Activated CD4-positive, alpha-beta T cell treated with anti-CD3 and anti-CD28 coated beads, Interleukin-2, amount 50 U/mL, for 24 hours (primary cell): ENCODE data around the gene ACE.

Source experiments
- DNase-seq, 2 donors: peaks; one replicate each; pipeline ENCODE4 v3.0.0-alpha.2; 2020; ENCODE audit warnings: low read depth in 1 of 2, low spot score in 1 of 2

Gene ACE

DNA sequence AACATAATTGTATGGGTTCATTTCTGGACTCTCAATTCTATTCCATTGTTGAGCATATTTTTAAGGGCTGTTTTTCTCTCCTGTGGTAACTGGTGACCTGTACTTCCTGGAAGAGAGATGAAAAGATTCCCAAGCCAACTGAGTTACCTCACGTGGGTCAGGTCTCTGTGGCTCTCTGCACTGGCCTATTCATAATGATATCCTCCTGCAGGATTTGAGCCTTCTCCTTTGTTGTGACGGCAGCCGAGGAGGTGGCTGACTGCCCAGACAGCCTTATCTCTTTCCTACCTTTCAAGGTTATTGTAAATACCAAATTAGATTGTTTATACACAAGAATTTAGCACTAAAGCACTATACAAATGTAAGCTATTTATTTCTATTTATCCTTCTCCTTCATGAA is 2.7 kb upstream of the ACE start:
- no peak for DNase-seq

- no peak for DNase-seq
These were observed 2.0 kb upstream of the ACE start for GRCh38 chr17:63474586-63475460.

DNA sequence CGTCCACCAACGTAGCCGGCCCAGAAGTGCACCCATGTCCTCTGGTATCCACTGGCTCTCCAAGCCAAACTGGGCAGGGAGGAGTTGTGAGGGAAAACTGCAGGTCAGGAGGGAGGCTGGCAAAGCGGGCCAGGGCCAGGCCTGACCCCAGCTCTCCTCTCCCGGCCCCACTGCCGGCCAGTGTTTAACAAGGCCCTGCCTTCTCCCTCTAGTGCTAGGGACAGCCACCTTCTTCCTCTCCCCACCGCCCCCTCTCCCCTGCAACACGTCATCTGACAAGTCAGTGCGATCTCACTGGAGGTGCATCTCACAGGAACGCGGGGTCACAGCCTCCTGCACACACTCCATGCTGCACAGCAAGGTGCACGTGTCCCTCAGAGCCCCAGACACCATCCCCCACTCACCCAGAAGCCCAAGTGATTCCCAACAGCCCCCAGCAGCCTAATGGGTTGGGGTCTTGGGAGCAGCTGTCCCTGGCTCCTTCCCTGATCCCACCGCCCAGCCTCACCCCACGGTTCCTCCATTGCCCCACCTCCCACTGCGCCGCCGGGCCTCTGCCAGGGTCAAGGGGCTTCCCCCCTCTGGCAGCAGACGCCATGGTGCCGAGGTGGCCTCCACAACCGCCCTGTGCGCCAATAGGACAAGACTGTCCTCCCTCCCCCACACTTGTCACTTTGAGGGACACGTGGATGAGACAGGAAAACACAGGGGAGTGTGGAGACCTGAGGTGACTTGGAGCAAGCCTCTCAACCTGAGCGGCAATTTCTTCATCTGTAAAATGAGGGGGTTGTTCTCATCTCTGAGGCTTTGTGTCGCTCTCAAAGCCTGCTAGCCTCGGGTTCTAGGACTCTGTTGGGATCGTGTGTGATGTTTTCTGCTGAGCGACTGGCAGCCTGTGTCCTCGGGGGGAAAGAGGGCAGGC is 1.1 kb upstream of the ACE start:
- no peak for DNase-seq

DNA sequence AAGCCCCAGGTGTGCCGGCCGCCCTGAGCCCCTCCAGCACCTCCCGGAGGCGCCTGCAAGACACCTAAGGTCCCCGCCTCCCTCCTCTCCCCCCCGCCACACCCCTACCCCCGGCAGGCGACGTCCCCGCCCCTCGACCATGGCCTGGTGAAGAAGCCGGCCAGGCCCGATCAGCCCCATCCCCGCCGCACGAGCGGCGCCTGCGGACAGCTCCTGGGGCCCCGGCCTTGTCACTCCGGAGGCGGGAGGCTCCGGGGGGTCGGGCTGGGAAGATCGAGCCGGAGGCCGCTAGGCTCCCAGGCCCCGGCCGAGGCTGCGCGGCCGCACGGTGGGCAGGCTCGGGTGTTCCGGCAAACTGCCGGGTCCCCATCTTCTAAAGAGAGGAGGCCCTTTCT is 405 bp upstream of the ACE start:
- no peak for DNase-seq

DNA sequence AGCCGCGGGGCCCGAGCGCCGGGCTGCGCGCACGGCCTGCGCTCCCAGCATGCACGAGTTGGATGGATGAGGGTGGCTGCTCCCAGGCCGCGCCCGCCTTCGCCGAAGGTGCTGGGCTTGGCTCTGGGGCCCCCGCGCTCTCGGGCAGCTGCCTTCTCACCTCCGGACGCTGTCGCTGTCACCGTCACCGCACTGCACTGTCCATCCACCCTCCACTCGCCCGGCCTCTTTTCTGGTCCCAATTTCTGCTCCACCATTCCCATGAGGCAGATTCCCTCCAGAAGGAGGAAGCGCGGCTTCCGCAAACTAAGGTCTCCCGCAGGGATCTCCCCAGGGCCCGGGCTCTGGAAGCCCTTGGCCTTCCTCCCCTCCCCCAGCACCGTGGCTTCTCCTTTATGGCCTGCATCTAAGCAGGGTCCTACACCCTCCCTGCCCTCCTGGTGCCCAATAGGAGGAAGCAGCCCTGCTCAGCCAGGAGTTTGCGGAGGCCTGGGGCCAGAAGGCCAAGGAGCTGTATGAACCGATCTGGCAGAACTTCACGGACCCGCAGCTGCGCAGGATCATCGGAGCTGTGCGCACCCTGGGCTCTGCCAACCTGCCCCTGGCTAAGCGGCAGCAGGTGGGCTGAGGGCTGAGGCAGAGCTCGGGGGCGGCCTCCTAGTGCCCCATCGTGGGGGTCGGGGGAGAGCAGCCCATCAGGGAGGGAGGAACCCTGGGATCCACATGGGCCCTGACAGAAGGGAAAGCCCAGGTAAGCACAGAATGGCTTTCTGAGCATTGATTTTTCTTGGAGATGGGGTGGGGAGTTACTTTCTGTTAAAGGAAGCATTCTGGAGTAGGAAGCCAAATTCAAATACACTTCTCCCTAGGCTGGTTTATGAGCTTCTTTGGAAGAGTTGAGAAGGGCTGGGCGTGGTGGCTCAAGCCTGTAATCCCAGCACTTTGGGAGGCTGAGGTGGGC is 899 bp downstream of the ACE start:
- no peak for DNase-seq

GRCh38 chr17:63478814-63479494 is 2.1 kb downstream of the ACE start:
- DNase-seq = peak; percentile 57 to 58

DNA sequence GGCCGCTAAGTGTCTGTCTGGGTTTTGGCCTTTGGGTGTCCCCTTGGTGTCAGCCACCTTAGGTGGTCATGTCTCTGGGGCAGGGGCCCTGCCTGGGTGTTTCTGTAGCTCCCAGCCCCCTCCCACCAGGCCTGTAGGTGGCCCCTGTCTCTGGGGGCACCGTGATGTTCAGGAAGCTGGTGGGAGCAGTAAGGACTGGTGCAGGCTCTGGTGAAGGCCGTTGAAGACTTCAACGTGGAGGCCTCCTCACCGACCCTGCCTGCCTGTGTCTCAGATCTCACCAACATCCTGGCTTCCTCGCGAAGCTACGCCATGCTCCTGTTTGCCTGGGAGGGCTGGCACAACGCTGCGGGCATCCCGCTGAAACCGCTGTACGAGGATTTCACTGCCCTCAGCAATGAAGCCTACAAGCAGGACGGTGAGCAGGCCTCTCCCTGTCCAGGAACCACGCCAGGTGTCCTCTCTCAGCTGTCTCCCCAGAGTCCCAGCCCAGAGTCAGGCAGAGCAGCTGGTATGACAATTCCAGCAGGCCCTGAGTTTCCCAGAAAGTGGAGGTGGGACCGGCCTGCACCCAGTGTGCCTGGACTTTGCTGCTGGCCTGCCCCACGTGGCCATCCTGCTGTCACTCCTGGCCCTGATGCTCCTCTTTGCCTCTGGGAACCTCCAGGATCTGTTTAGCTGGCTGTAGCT is 2.8 kb downstream of the ACE start:
- no peak for DNase-seq

DNA sequence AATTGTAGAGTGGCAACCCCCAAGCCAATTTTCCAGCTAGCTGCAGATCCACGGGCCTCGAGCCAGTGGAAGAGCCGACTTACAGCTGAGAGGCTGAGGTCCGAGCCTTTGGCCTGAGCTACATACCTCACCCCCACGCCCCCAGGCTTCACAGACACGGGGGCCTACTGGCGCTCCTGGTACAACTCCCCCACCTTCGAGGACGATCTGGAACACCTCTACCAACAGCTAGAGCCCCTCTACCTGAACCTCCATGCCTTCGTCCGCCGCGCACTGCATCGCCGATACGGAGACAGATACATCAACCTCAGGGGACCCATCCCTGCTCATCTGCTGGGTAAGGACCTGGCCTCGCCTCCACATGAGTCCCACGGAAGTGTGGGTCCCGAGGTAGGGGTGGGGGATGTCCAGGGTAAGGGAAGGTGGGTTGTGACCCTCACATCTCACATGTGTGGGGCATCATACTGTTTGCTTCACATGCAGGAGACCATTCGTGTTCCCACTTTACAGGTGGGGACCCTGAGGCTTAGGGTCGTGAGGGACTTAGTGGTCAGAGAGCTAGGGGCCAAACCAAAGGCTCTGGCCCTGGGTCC is 3.4 kb downstream of the ACE start:
- no peak for DNase-seq

- no peak for DNase-seq
These were observed 4.1 kb downstream of the ACE start for GRCh38 chr17:63480826-63481487.

DNA sequence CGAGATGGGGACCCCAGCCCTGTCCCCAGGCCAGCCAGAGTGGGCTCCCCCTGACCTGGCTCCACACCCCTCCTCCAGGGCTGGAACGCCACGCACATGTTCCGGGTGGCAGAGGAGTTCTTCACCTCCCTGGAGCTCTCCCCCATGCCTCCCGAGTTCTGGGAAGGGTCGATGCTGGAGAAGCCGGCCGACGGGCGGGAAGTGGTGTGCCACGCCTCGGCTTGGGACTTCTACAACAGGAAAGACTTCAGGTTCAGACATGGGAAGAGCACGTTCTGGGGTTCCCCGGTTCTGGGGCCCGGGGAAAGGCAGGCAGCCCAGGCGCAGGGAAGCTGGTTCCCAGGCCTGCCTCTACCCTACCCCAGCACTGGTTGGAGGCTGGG is 4.6 kb downstream of the ACE start:
- DNase-seq = no peak

- DNase-seq = no peak
These were observed 5.6 kb downstream of the ACE start for GRCh38 chr17:63482509-63482908.

GRCh38 chr17:63483038-63483437 is 6.2 kb downstream of the ACE start:
- DNase-seq = no peak

GRCh38 chr17:63483655-63484575 is 7.1 kb downstream of the ACE start:
- DNase-seq = no peak

DNA sequence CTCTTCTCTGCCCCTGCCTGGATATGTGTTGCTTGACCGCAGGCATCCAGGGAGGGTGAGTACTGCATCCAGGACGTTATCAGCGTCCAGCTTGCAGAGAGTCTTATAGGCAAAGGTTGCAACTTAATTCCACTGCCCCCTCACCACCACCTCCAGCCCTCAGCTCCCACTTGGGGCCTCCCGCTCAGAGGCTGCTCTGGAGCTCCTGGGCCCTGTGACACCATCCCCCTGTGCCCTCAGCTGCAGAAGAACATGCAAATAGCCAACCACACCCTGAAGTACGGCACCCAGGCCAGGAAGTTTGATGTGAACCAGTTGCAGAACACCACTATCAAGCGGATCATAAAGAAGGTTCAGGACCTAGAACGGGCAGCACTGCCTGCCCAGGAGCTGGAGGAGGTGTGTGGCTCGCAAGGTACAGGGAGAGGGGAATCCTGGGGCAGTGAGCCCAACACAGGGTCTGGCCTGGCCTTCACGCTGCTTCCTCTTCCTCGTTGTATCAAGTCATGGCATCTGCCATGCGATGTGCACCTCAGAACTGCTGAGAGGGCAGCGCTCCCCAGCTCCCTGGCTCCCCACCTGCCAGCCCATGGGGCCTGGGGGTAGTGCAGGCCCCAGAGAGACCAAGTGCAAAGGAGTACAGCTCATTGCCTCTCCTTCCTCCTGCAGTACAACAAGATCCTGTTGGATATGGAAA is 9.6 kb downstream of the ACE start:
- no peak for DNase-seq

DNA sequence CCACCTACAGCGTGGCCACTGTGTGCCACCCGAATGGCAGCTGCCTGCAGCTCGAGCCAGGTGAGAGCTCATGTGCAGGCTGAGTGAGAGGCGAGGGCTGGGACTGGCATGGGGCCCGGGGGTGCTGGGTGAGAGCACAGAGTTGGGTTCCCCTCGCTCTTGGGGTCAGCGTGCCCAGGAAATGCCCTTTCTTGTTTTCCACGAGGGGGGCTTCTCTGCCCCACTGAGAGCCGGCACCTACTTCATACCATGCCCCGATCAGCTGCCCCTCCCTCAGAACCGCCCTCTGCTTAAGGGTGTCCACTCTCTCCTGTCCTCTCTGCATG is 10.1 kb downstream of the ACE start:
- no peak for DNase-seq

DNA sequence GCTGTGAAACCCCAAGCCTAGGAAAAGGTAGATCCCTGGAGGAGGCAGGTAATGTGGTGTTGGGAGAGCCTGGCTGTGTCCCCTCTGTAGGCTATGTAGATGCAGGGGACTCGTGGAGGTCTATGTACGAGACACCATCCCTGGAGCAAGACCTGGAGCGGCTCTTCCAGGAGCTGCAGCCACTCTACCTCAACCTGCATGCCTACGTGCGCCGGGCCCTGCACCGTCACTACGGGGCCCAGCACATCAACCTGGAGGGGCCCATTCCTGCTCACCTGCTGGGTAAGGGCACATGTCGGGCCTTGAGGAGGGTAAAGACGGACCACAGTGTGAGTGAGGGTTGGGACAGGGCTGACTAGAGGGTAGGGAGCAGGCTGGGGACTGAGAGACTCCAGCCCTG is 12.0 kb downstream of the ACE start:
- DNase-seq = no peak

DNA sequence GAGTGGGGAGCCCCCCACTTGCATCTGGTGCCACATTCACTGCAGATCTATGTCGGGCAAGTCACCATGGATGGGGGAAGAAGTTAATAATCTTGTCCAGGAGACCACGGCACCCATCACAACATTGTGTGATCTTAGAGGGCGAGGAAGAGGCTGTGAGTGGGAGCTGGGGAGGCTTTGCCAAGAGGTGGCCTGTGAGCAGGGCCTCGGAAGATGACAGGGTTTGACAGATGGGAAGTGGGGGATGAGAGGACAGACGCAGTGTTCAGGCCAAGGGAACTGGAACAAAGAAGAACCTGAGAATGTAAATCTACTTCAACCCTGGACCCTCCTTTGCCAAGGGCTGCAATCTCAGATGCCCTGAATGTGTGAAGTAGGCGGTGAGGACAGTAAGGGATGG is 12.4 kb downstream of the ACE start:
- no peak for DNase-seq

DNA sequence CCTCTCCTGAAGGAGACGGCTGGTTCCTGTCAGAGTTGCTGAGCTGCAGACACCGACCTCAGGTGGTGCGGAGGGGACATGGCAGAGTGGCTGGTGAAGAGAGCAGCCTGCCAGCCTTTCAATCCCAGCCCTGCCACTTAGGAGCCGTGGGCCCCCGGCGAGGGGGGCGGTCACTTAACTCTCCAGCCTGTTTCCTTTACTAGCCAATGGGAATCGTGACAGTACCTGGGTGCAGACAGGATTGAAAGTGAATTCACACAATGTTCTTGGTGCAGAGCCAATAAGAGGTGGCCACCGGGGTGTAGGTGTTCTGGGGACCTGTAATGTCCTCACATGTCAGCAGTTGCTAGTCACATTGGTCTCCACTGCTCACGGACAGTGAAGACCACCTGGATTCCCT is 13.5 kb downstream of the ACE start:
- DNase-seq = no peak
